ENCODE data around the gene PDE3A. TPM values are rescaled to one million over a fixed set of nuclear protein-coding genes. Genes with fewer than 3 reads are reported as not detected.
"Not testable (repeated sequence)": the region's sequence is repeated elsewhere in the genome, so short reads cannot be mapped to it uniquely, and the experiment has no call there.

Gene PDE3A
- total RNA-seq, 1 donor from 2014 or later = 161 TPM

DNA sequence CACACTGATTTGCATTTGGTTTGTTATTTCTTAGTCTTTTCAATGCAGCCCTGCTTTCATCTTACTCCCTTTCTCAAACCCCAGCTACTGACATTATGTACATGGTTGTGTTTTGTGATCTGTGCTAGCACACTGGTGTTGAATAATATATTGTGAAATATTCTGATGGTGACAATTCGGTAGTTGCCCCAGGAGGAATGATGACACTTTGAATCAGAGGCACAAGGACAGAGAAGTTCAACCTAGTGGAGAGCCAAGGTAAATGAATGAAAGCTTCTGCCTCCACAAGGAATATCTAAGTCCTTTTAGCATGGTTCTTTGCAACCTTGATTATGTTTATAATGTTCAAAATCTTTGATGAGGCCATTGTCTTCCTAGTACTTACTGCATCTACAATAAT is 159.9 kb downstream of the PDE3A start:
- DNase-seq = no peak
- Histone ChIP-seq H3K4me3 (no peak overlapping the region), H3K27me3 (ENCODE audit: low read depth) (no peaks in the 10 kb centered on the region), H3K9me3 (replicated peaks) (no peaks in the 10 kb centered on the region), H3K27ac (replicated peaks) (peak overlapping the region; percentile 62), H3K4me1 (peaks cover 52% of the 10 kb centered on the region), H3K36me3 (no peaks in the 10 kb centered on the region)
- intact Hi-C loops (cut with micrococcal nuclease) = no loop called here
- TF ChIP-seq, protein P1, sequence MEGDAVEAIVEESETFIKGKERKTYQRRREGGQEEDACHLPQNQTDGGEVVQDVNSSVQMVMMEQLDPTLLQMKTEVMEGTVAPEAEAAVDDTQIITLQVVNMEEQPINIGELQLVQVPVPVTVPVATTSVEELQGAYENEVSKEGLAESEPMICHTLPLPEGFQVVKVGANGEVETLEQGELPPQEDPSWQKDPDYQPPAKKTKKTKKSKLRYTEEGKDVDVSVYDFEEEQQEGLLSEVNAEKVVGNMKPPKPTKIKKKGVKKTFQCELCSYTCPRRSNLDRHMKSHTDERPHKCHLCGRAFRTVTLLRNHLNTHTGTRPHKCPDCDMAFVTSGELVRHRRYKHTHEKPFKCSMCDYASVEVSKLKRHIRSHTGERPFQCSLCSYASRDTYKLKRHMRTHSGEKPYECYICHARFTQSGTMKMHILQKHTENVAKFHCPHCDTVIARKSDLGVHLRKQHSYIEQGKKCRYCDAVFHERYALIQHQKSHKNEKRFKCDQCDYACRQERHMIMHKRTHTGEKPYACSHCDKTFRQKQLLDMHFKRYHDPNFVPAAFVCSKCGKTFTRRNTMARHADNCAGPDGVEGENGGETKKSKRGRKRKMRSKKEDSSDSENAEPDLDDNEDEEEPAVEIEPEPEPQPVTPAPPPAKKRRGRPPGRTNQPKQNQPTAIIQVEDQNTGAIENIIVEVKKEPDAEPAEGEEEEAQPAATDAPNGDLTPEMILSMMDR (IDR thresholded peaks at IDR 0.05; ENCODE audit: borderline replicate concordance) = peak; percentile 18

GRCh38 chr12:20546267-20546666 is 177.9 kb downstream of the PDE3A start:
- intact Hi-C loops (cut with micrococcal nuclease) = no loop called here

DNA sequence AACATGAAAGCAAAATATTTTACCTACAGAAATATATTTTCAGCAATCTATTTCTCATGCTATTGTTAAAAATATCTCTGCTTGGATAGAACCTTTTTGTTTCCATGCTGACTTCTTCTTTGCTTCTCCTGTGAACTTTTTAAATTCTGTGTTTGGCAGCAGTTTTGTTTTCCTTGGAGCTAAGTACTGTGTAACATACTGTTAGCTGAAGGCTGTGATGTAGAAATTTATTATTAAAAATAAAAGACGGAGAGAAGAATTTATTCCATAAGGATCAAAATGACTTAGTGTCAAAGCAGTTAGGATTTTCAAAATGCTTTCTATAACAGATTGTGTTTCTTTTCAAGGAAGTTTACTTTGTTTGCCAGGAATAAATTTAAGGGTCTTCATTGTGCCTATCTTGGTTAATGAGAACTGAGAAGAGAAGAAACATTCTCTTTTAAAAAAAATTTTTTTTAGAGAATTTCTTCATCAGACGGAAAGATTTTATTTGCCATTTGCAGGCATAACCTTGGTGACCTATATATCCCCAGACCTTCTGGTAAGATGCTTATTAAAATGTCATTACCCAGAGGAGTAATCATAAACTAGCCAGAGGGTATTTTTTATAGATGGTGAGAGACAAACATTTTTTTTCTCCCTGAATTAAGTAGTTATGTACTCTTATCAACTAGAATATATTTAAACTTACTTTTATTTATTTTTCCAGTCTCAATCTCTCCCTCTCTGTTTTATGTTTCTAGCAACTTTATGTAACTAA is 179.7 kb downstream of the PDE3A start:
- peak overlapping the region; percentile 4 for H3K4me3 ChIP-seq
- H3K27ac ChIP-seq (replicated peaks) = peak overlapping the region; percentile 60
- TF ChIP-seq, protein P1 (IDR thresholded peaks at IDR 0.05; ENCODE audit: borderline replicate concordance) = no peak
- H3K27me3 ChIP-seq (ENCODE audit: low read depth) = no peaks in the 10 kb centered on the region
- H3K4me1 ChIP-seq = peaks cover 67% of the 10 kb centered on the region
- intact Hi-C loops (cut with micrococcal nuclease) = no loop called here
- DNase-seq = no peak
- H3K36me3 ChIP-seq = peaks cover 4% of the 10 kb centered on the region
- H3K9me3 ChIP-seq (replicated peaks) = no peaks in the 10 kb centered on the region

More at GRCh38 chr12:20546267-20546666, 177.9 kb downstream of the PDE3A start:
- Histone ChIP-seq H3K4me1 (peaks cover 81% of the 10 kb centered on the region), H3K27ac (replicated peaks) (peak overlapping the region; percentile 60), H3K27me3 (ENCODE audit: low read depth) (no peaks in the 10 kb centered on the region), H3K36me3 (no peaks in the 10 kb centered on the region), H3K4me3 (no peak overlapping the region), H3K9me3 (replicated peaks) (no peaks in the 10 kb centered on the region)
- TF ChIP-seq, protein P1 (IDR thresholded peaks at IDR 0.05; ENCODE audit: borderline replicate concordance) = no peak
- DNase-seq = no peak

DNA sequence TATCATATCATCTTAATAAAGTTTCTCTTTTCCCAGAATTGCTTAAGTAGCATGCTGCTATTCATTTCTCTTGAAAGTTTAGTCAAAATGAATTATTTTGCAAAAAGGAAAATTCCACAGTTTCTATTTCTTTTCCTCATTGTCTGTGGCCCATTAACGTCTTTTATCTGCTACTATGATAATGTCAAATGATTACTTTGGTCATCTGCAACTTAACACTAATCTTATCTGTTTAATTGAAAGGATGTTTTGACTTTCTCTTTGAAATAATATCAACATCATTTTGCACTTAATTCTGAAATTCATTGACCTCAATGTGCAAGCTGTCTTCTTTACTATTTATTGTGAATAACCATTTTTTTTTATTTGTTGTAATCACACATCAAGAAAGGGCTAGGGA is 180.3 kb downstream of the PDE3A start:
- H3K9me3 ChIP-seq (replicated peaks) = no peaks in the 10 kb centered on the region
- TF ChIP-seq, protein P1 (IDR thresholded peaks at IDR 0.05; ENCODE audit: borderline replicate concordance) = no peak
- H3K36me3 ChIP-seq = peaks cover 4% of the 10 kb centered on the region
- intact Hi-C loops (cut with micrococcal nuclease) = no loop called here
- DNase-seq = no peak
- no peak overlapping the region for H3K4me3 ChIP-seq
- peaks cover 67% of the 10 kb centered on the region for H3K4me1 ChIP-seq
- H3K27ac ChIP-seq (replicated peaks) = peak overlapping the region; percentile 60
- no peaks in the 10 kb centered on the region for H3K27me3 ChIP-seq (ENCODE audit: low read depth)

DNA sequence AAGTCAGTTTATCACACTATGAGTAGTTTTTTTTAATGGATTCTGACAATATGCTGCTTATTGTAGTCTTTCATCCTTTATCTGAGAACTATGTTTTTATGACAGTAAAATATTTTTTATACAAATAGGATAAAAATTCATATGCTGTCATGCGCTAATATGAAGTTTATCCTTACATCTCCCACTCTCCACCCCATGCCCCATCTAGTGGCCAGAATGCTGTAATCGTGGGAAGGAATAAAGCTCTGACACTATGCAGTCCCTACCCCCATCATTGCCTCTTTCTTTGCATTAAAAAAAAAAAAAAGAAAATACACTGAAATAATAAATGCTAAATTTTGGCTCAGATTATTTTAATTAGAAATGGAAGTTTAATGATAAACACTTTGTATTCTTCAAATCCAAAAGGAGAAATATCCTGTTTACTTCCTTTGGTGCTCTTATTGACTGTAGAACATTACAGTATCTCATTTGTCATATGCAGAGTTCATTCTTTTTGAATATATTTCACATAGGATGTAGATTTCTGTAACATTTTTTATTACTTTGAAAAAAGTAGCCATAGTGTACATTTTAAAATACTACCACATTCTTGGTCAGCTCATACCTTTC is 180.9 kb downstream of the PDE3A start:
- H3K9me3 ChIP-seq (replicated peaks) = no peaks in the 10 kb centered on the region
- peaks cover 61% of the 10 kb centered on the region for H3K4me1 ChIP-seq
- TF ChIP-seq, protein P1 (IDR thresholded peaks at IDR 0.05; ENCODE audit: borderline replicate concordance) = peak; percentile 69
- H3K36me3 ChIP-seq = peaks cover 4% of the 10 kb centered on the region
- intact Hi-C loops (cut with micrococcal nuclease) = no loop called here
- peak overlapping the region; percentile 60 for H3K27ac ChIP-seq (replicated peaks)
- no peak overlapping the region for H3K4me3 ChIP-seq
- no peak for DNase-seq
- no peaks in the 10 kb centered on the region for H3K27me3 ChIP-seq (ENCODE audit: low read depth)

- H3K9me3 ChIP-seq (replicated peaks); H3K27me3 ChIP-seq (ENCODE audit: low read depth); H3K4me3 ChIP-seq; H3K36me3 ChIP-seq; intact Hi-C loops (cut with micrococcal nuclease): not testable (repeated sequence)
- H3K27ac ChIP-seq (replicated peaks) = peak overlapping the region; percentile 31
- H3K4me1 ChIP-seq = peaks cover 52% of the 10 kb centered on the region
- DNase-seq = peak; percentile 17
These were observed 183.6 kb downstream of the PDE3A start for GRCh38 chr12:20551742-20552442.

- intact Hi-C loops (cut with micrococcal nuclease); H3K4me3 ChIP-seq; H3K27me3 ChIP-seq (ENCODE audit: low read depth); H3K36me3 ChIP-seq; H3K9me3 ChIP-seq (replicated peaks): not testable (repeated sequence)
- H3K27ac ChIP-seq (replicated peaks) = peak overlapping the region; percentile 31
- H3K4me1 ChIP-seq = peaks cover 52% of the 10 kb centered on the region
- peak; percentile 12 for DNase-seq
These were observed 184.2 kb downstream of the PDE3A start for GRCh38 chr12:20552586-20552985.
